Measurements from ENCODE around the gene SH3PXD2A. TPM values are rescaled to one million over a fixed set of nuclear protein-coding genes. Genes with fewer than 3 reads are reported as not detected.

The SH3PXD2A gene
- total RNA-seq, 2 experiments from 2014 or later, result 6.7 to 7.7 TPM

GRCh38 chr10:103627111-103627892 lies 228.1 kb downstream of the SH3PXD2A start:
- ChIA-PET CTCF (interaction anchor here (0.6 kb wide), 3 partner anchors 31 to 141 kb away, joined by 3 to 4 read pairs (median 3); no protein-coding TSS in a partner anchor), POLR2A (no interaction called here)
- intact Hi-C loops (cut with DNase I, micrococcal nuclease), result no loop called here
- no peaks in the 10 kb centered on the region for H3K4me1 Mint-ChIP-seq
- H3K9me3 Mint-ChIP-seq (ENCODE audit: low read depth), result no peaks in the 10 kb centered on the region
- H3K27me3 Mint-ChIP-seq, result no peaks in the 10 kb centered on the region
- DNase-seq (no peak), ATAC-seq (no peak)
- no peak overlapping the region for H3K27ac Mint-ChIP-seq
- H3K36me3 Mint-ChIP-seq (ENCODE audit: low read depth), result no peaks in the 10 kb centered on the region
- no peak overlapping the region for H3K4me3 Mint-ChIP-seq

- no peak for DNase-seq
- Mint-ChIP-seq H3K4me1 (no peaks in the 10 kb centered on the region), H3K4me3 (no peak overlapping the region), H3K27me3 (no peaks in the 10 kb centered on the region), H3K9me3 (ENCODE audit: low read depth) (no peaks in the 10 kb centered on the region), H3K36me3 (ENCODE audit: low read depth) (no peaks in the 10 kb centered on the region), H3K27ac (no peak overlapping the region)
- ChIA-PET CTCF (interaction anchor here (0.6 kb wide), 1 partner anchor 1077 kb away, joined by 4 read pairs; no protein-coding TSS in a partner anchor), POLR2A (no interaction called here)
- ATAC-seq, result no peak
- intact Hi-C loops (cut with DNase I, micrococcal nuclease), result no loop called here
Observed at GRCh38 chr10:103626178-103626577, 229.2 kb downstream of the SH3PXD2A start.

GRCh38 chr10:103622935-103623574 lies 232.3 kb downstream of the SH3PXD2A start:
- Mint-ChIP-seq H3K9me3 (ENCODE audit: low read depth) (no peaks in the 10 kb centered on the region), H3K27me3 (no peaks in the 10 kb centered on the region), H3K4me1 (no peaks in the 10 kb centered on the region), H3K36me3 (ENCODE audit: low read depth) (no peaks in the 10 kb centered on the region), H3K27ac (no peak overlapping the region), H3K4me3 (no peak overlapping the region)
- ATAC-seq (no peak), DNase-seq (no peak)
- ChIA-PET POLR2A (no interaction called here), CTCF (interaction anchor here (0.7 to 0.9 kb wide), 2 partner anchors 10 to 18 kb away, joined by 3 read pairs; no protein-coding TSS in a partner anchor)
- intact Hi-C loops (cut with DNase I, micrococcal nuclease), result no loop called here

- no peak for ATAC-seq
- Mint-ChIP-seq H3K27ac (no peak overlapping the region), H3K36me3 (ENCODE audit: low read depth) (no peaks in the 10 kb centered on the region), H3K4me1 (no peaks in the 10 kb centered on the region), H3K9me3 (ENCODE audit: low read depth) (no peaks in the 10 kb centered on the region), H3K4me3 (no peak overlapping the region), H3K27me3 (no peaks in the 10 kb centered on the region)
- intact Hi-C loops (cut with DNase I, micrococcal nuclease), result no loop called here
- DNase-seq, result no peak
- POLR2A ChIA-PET, result no interaction called here
- CTCF ChIA-PET, result interaction anchor here (0.7 to 0.9 kb wide), 2 partner anchors 9 to 17 kb away, joined by 3 read pairs; no protein-coding TSS in a partner anchor
Observed at GRCh38 chr10:103622286-103622685, 233.1 kb downstream of the SH3PXD2A start.

- POLR2A ChIA-PET, result no interaction called here
- intact Hi-C loops (cut with DNase I, micrococcal nuclease), result no loop called here
Observed at GRCh38 chr10:103621783-103622125, 233.6 kb downstream of the SH3PXD2A start.

GRCh38 chr10:103620891-103621782 lies 234.2 kb downstream of the SH3PXD2A start:
- Mint-ChIP-seq H3K27me3 (no peaks in the 10 kb centered on the region), H3K4me3 (no peak overlapping the region), H3K9me3 (ENCODE audit: low read depth) (no peaks in the 10 kb centered on the region), H3K27ac (no peak overlapping the region), H3K36me3 (ENCODE audit: low read depth) (no peaks in the 10 kb centered on the region), H3K4me1 (no peaks in the 10 kb centered on the region)
- ATAC-seq, result no peak
- POLR2A ChIA-PET, result no interaction called here
- CTCF ChIA-PET, result interaction anchor here (0.9 kb wide), 1 partner anchor 10 kb away, joined by 3 read pairs; no protein-coding TSS in a partner anchor
- intact Hi-C loops (cut with DNase I, micrococcal nuclease), result no loop called here
- DNase-seq, result no peak

More at GRCh38 chr10:103621783-103622125, 233.6 kb downstream of the SH3PXD2A start:
- no peaks in the 10 kb centered on the region for H3K4me1 Mint-ChIP-seq
- H3K9me3 Mint-ChIP-seq (ENCODE audit: low read depth), result no peaks in the 10 kb centered on the region
- no peak for DNase-seq
- ATAC-seq, result no peak
- CTCF ChIA-PET, result no interaction called here
- no peak overlapping the region for H3K27ac Mint-ChIP-seq
- H3K4me3 Mint-ChIP-seq, result no peak overlapping the region
- no peaks in the 10 kb centered on the region for H3K27me3 Mint-ChIP-seq
- no peaks in the 10 kb centered on the region for H3K36me3 Mint-ChIP-seq (ENCODE audit: low read depth)

GRCh38 chr10:103620352-103620740 lies 235.0 kb downstream of the SH3PXD2A start:
- no peaks in the 10 kb centered on the region for H3K27me3 Mint-ChIP-seq
- intact Hi-C loops (cut with DNase I, micrococcal nuclease), result no loop called here
- CTCF ChIA-PET, result interaction anchor here (0.9 kb wide), 1 partner anchor 11 kb away, joined by 3 read pairs; no protein-coding TSS in a partner anchor
- POLR2A ChIA-PET, result no interaction called here
- DNase-seq (no peak), ATAC-seq (no peak)
- H3K27ac Mint-ChIP-seq, result no peak overlapping the region
- H3K4me1 Mint-ChIP-seq, result no peaks in the 10 kb centered on the region
- H3K9me3 Mint-ChIP-seq (ENCODE audit: low read depth), result no peaks in the 10 kb centered on the region
- H3K4me3 Mint-ChIP-seq, result no peak overlapping the region
- no peaks in the 10 kb centered on the region for H3K36me3 Mint-ChIP-seq (ENCODE audit: low read depth)

- Mint-ChIP-seq H3K27ac (no peak overlapping the region), H3K4me3 (no peak overlapping the region), H3K36me3 (ENCODE audit: low read depth) (no peaks in the 10 kb centered on the region), H3K9me3 (ENCODE audit: low read depth) (no peaks in the 10 kb centered on the region), H3K4me1 (no peaks in the 10 kb centered on the region), H3K27me3 (no peaks in the 10 kb centered on the region)
- intact Hi-C loops (cut with DNase I, micrococcal nuclease), result loop anchor here in 1 of 2 experiments (5.0 kb wide), 1 partner anchor 52 kb away; no protein-coding TSS in a partner anchor
- CTCF ChIA-PET, result interaction anchor here (2.3 kb wide), 1 partner anchor 14 kb away, joined by 8 read pairs; no protein-coding TSS in a partner anchor
- POLR2A ChIA-PET, result no interaction called here
- DNase-seq (no peak), ATAC-seq (no peak)
Observed at GRCh38 chr10:103619424-103620351, 235.7 kb downstream of the SH3PXD2A start.

GRCh38 chr10:103618575-103619423 lies 236.6 kb downstream of the SH3PXD2A start:
- Mint-ChIP-seq H3K27me3 (no peaks in the 10 kb centered on the region), H3K27ac (no peak overlapping the region), H3K36me3 (ENCODE audit: low read depth) (no peaks in the 10 kb centered on the region), H3K4me3 (no peak overlapping the region), H3K9me3 (ENCODE audit: low read depth) (no peaks in the 10 kb centered on the region), H3K4me1 (no peaks in the 10 kb centered on the region)
- POLR2A ChIA-PET, result no interaction called here
- intact Hi-C loops (cut with DNase I, micrococcal nuclease), result loop anchor here in 1 of 2 experiments (5.0 kb wide), 1 partner anchor 51 kb away; no protein-coding TSS in a partner anchor
- DNase-seq (no peak), ATAC-seq (no peak)
- CTCF ChIA-PET, result interaction anchor here (1.7 to 2.3 kb wide), 2 partner anchors 13 to 68 kb away, joined by 6 to 8 read pairs; no protein-coding TSS in a partner anchor

Data from activated CD4-positive, alpha-beta T cell treated with anti-CD3 and anti-CD28 coated beads for 36 hours (primary cell).